Activated CD8-positive, alpha-beta memory T cell treated with anti-CD3 and anti-CD28 coated beads, Interleukin-2, amount 50 U/mL, for 4 hours (primary cell): ENCODE data around the gene STK32C.
"Not testable (repeated sequence)": the region's sequence is repeated elsewhere in the genome, so short reads cannot be mapped to it uniquely, and the experiment has no call there.

Source experiments
- DNase-seq: peaks from one replicate; pipeline ENCODE4 v3.0.0-alpha.2; 2020

Gene STK32C

GRCh38 chr10:132226586-132227405 lies 81.0 kb downstream of the STK32C start:
- no peak for DNase-seq

GRCh38 chr10:132225849-132226205 lies 81.9 kb downstream of the STK32C start:
- no peak for DNase-seq

- DNase-seq: no peak
Observed at GRCh38 chr10:132225073-132225848, 82.5 kb downstream of the STK32C start.

- DNase-seq: no peak
Observed at GRCh38 chr10:132224343-132225072, 83.2 kb downstream of the STK32C start.

GRCh38 chr10:132223611-132224342 lies 84.0 kb downstream of the STK32C start:
- DNase-seq: no peak

- peak; percentile 57 for DNase-seq
Observed at GRCh38 chr10:132223156-132223590, 84.6 kb downstream of the STK32C start.

- DNase-seq: no peak
Observed at GRCh38 chr10:132222726-132223125, 85.0 kb downstream of the STK32C start.

GRCh38 chr10:132220996-132221395 lies 86.8 kb downstream of the STK32C start:
- not testable (repeated sequence) for DNase-seq

GRCh38 chr10:132220061-132220460 lies 87.7 kb downstream of the STK32C start:
- DNase-seq: no peak

GRCh38 chr10:132219486-132219885 lies 88.3 kb downstream of the STK32C start:
- DNase-seq: no peak

- DNase-seq: not testable (repeated sequence)
Observed at GRCh38 chr10:132216441-132216840, 91.3 kb downstream of the STK32C start.

- no peak for DNase-seq
Observed at GRCh38 chr10:132213917-132214316, 93.8 kb downstream of the STK32C start.

- DNase-seq: no peak
Observed at GRCh38 chr10:132212816-132213215, 94.9 kb downstream of the STK32C start.

- no peak for DNase-seq
Observed at GRCh38 chr10:132211246-132211645, 96.5 kb downstream of the STK32C start.

- no peak for DNase-seq
Observed at GRCh38 chr10:132210766-132211165, 97.0 kb downstream of the STK32C start.

GRCh38 chr10:132209978-132210530 lies 97.7 kb downstream of the STK32C start:
- DNase-seq: no peak

- DNase-seq: no peak
Observed at GRCh38 chr10:132209130-132209529, 98.6 kb downstream of the STK32C start.

- no peak for DNase-seq
Observed at GRCh38 chr10:132208462-132209050, 99.2 kb downstream of the STK32C start.

GRCh38 chr10:132207536-132208461 lies 100.0 kb downstream of the STK32C start:
- no peak for DNase-seq

- no peak for DNase-seq
Observed at GRCh38 chr10:132206806-132207535, 100.8 kb downstream of the STK32C start.
